ENCODE data around the gene ADCY4. TPM values are rescaled to one million over a fixed set of nuclear protein-coding genes. Genes with fewer than 3 reads are reported as not detected.
A peak's percentile ranks its signal among the peaks of the same experiment; 100 is the strongest.

Gene ADCY4
- total RNA-seq, 1 experiment from 2014 or later = 0.04 TPM

DNA sequence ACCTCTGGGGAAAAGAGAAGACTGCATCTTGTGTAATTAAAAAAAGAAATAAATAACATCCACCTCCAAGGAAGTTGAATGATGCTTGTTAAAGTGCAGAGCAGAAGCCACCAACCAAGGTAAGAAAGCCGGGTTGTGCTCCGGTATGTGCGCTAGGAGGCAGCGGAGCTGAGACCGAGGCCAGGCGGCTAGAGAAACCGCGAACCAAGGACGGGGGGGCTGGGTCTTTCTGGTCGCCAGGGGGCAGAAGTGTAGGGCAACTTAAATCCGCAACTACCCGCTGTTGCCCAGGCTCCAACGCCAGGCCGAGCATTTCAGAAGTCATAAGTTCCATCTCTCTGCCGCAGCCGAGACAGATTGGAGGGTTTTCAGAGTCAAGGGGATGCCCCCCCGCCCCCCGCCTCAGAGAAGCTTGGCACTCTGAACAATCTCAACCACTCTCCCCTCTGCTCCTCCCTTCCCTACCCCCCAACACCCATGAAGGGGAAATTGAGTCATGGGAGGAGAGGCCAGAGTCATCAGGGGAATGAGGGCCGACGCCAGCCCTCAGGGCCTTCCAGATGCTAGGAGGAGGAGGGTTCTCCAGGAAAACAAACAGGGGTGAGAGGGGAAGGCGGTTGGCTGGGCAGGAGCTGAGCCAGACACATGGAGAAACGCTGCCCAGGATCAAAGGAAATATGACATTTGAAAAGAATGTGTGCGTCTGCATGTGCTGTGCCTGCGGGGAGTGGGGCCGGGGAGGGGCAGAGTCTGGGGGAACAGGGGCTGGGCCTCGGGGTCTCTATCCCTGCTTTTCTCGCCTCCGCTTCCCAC, 30.9 kb upstream of the ADCY4 start:
- peak overlapping the region; percentile 65 for H3K9ac ChIP-seq (ENCODE audit: low read length)
- no peaks in the 10 kb centered on the region for H4K20me1 ChIP-seq (ENCODE audit: low read length)
- H2AFZ ChIP-seq (ENCODE audit: low read length) = peak overlapping the region; percentile 83
- ATAC-seq (peak; percentile 43), DNase-seq (peak; percentile 87)
- ChIA-PET CTCF (interaction anchor here (0.5 to 2.2 kb wide), 8 partner anchors 10 to 76 kb away, joined by 3 to 51 read pairs (median 4); no protein-coding TSS in a partner anchor), POLR2A (ENCODE audit: unreplicated experiment) (interaction anchor here (0.7 to 1.3 kb wide), 3 partner anchors 14 to 65 kb away, joined by 7 to 45 read pairs (median 9); partner anchors contain the start of genes CBLN3 and KHNYN)
- TF ChIP-seq EZH2phosphoT487 (IDR thresholded peaks at IDR 0.05; ENCODE audit: borderline replicate concordance, low read length) = no peak
- TF ChIP-seq, protein P1, sequence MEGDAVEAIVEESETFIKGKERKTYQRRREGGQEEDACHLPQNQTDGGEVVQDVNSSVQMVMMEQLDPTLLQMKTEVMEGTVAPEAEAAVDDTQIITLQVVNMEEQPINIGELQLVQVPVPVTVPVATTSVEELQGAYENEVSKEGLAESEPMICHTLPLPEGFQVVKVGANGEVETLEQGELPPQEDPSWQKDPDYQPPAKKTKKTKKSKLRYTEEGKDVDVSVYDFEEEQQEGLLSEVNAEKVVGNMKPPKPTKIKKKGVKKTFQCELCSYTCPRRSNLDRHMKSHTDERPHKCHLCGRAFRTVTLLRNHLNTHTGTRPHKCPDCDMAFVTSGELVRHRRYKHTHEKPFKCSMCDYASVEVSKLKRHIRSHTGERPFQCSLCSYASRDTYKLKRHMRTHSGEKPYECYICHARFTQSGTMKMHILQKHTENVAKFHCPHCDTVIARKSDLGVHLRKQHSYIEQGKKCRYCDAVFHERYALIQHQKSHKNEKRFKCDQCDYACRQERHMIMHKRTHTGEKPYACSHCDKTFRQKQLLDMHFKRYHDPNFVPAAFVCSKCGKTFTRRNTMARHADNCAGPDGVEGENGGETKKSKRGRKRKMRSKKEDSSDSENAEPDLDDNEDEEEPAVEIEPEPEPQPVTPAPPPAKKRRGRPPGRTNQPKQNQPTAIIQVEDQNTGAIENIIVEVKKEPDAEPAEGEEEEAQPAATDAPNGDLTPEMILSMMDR (conservative IDR thresholded peaks at IDR 0.05; ENCODE audit: low read depth, low read length) = peak; percentile 95
- H3K79me2 ChIP-seq (ENCODE audit: low read length) = no peaks in the 10 kb centered on the region
- no TSS peak for BruUV-seq (replicated peaks)
- H3K27ac ChIP-seq (ENCODE audit: low read length) = peak overlapping the region; percentile 73
- peak overlapping the region; percentile 63 for H3K4me3 ChIP-seq (ENCODE audit: low read length)
- H3F3A ChIP-seq (ENCODE audit: low read length, unreplicated experiment) = no peaks in the 10 kb centered on the region
- peaks cover 24% of the 10 kb centered on the region for H3K4me1 ChIP-seq (ENCODE audit: insufficient read depth, low read length)
- no peaks in the 10 kb centered on the region for H3K36me3 ChIP-seq (ENCODE audit: low read depth, low read length)
- intact Hi-C loops (cut with micrococcal nuclease) = loop anchor here (1.0 to 2.0 kb wide), 4 partner anchors 33 to 77 kb away; partner anchors contain the start of gene SDR39U1
- H3K9me2 ChIP-seq (replicated peaks; ENCODE audit: low read length) = no peaks in the 10 kb centered on the region
- no peaks in the 10 kb centered on the region for H3K9me3 ChIP-seq (ENCODE audit: low read length)
- H3K4me2 ChIP-seq (ENCODE audit: low read length) = peak overlapping the region; percentile 96
- H3K27me3 ChIP-seq (ENCODE audit: low read length) = no peaks in the 10 kb centered on the region

DNA sequence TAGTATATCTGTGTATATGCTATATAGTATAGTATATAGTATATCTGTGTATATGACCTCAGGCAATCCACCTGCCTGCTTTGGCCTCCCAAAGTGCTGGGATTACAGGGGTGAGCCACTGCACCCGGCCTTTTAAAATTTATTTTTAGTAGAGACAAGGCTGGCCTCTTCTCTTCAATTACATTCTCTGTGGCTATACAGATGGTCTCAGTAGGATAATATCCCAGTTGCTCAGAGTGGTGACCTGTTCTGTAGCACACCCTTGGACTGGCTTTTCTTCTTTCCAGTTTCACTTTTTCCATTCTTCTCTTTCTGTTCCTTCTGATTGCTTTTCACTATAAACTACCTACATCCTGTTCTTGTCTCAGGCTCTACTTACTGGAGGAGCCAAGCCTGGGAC, 30.0 kb upstream of the ADCY4 start:
- H3K4me1 ChIP-seq (ENCODE audit: insufficient read depth, low read length) = peaks cover 24% of the 10 kb centered on the region
- H3K9ac ChIP-seq (ENCODE audit: low read length) = no peak overlapping the region
- no peak for ATAC-seq
- H3K79me2 ChIP-seq (ENCODE audit: low read length) = no peaks in the 10 kb centered on the region
- H4K20me1 ChIP-seq (ENCODE audit: low read length) = no peaks in the 10 kb centered on the region
- no peaks in the 10 kb centered on the region for H3K27me3 ChIP-seq (ENCODE audit: low read length)
- peak overlapping the region; percentile 96 for H3K4me2 ChIP-seq (ENCODE audit: low read length)
- no peak overlapping the region for H3K27ac ChIP-seq (ENCODE audit: low read length)
- no TSS peak for BruUV-seq (replicated peaks)
- H3F3A ChIP-seq (ENCODE audit: low read length, unreplicated experiment) = no peaks in the 10 kb centered on the region
- CTCF ChIA-PET = interaction anchor here (1.2 to 2.2 kb wide), 2 partner anchors 67 to 72 kb away, joined by 8 to 51 read pairs; no protein-coding TSS in a partner anchor
- H3K9me2 ChIP-seq (replicated peaks; ENCODE audit: low read length) = no peaks in the 10 kb centered on the region
- no peak overlapping the region; the same call in 1 of the 2 replicates for H3K4me3 ChIP-seq (ENCODE audit: low read length)
- DNase-seq = no peak
- no peak for TF ChIP-seq EZH2phosphoT487 (IDR thresholded peaks at IDR 0.05; ENCODE audit: borderline replicate concordance, low read length)
- TF ChIP-seq, protein P1 (conservative IDR thresholded peaks at IDR 0.05; ENCODE audit: low read depth, low read length) = no peak
- no peak for TF ChIP-seq EZH2 (IDR thresholded peaks at IDR 0.05; ENCODE audit: low read length, unreplicated experiment)
- no peaks in the 10 kb centered on the region for H3K36me3 ChIP-seq (ENCODE audit: low read depth, low read length)
- H2AFZ ChIP-seq (ENCODE audit: low read length) = 0 out of 2 replicates have a peak overlapping the region, but pooled peaks have one; percentile 83
- H3K9me3 ChIP-seq (ENCODE audit: low read length) = no peaks in the 10 kb centered on the region
- intact Hi-C loops (cut with micrococcal nuclease) = loop anchor here (1.0 kb wide), 2 partner anchors 66 to 71 kb away; no protein-coding TSS in a partner anchor
- POLR2A ChIA-PET (ENCODE audit: unreplicated experiment) = no interaction called here
